ENCODE data around the gene AGPAT1. TPM values are rescaled to one million over a fixed set of nuclear protein-coding genes. Genes with fewer than 3 reads are reported as not detected.

Gene AGPAT1
- total and polyA plus RNA-seq, 2 experiments from 2014 or later = 39.8 to 82.1 TPM

- H3K27me3 Mint-ChIP-seq (ENCODE audit: insufficient read depth, low read depth, poor library complexity) = peaks cover 13% of the 10 kb centered on the region
- no peaks in the 10 kb centered on the region for H3K4me1 ChIP-seq (ENCODE audit: insufficient read depth)
- ATAC-seq = no peak
- DNase-seq (ENCODE audit: low spot score) = no peak
- H3F3A ChIP-seq (replicated peaks; ENCODE audit: low read depth) = no peaks in the 10 kb centered on the region
- H3K79me2 ChIP-seq (replicated peaks; ENCODE audit: insufficient read depth) = no peaks in the 10 kb centered on the region
- H3K4me3 Mint-ChIP-seq = no peak overlapping the region
- H3K4me3 ChIP-seq = no peak overlapping the region
- H3K27ac ChIP-seq (ENCODE audit: low read depth) = no peak overlapping the region
- no peak overlapping the region for H3K4me2 ChIP-seq
- H3K27ac Mint-ChIP-seq = no peak overlapping the region
- H3K27me3 ChIP-seq (ENCODE audit: insufficient read depth) = no peaks in the 10 kb centered on the region
- H3K9me3 Mint-ChIP-seq = no peaks in the 10 kb centered on the region; the same call in 2 of the 3 replicates
- H2AFZ ChIP-seq = no peak overlapping the region
- H3K36me3 Mint-ChIP-seq (ENCODE audit: low read depth) = no peaks in the 10 kb centered on the region
- no peaks in the 10 kb centered on the region for H4K20me1 ChIP-seq (replicated peaks; ENCODE audit: insufficient read depth)
- H3K36me3 ChIP-seq (ENCODE audit: insufficient read depth) = no peaks in the 10 kb centered on the region
- H3K4me1 Mint-ChIP-seq = no peaks in the 10 kb centered on the region
- TF ChIP-seq EZH2 (IDR thresholded peaks at IDR 0.05; ENCODE audit: low read depth, unreplicated experiment) = no peak
- TF ChIP-seq ZNF331 (CRISPR knock-in tag; IDR thresholded peaks at IDR 0.05; ENCODE audit: low read depth) = no peak
- no peak for TF ChIP-seq REST (IDR thresholded peaks at IDR 0.05; ENCODE audit: unreplicated experiment)
- TF ChIP-seq, protein P1, sequence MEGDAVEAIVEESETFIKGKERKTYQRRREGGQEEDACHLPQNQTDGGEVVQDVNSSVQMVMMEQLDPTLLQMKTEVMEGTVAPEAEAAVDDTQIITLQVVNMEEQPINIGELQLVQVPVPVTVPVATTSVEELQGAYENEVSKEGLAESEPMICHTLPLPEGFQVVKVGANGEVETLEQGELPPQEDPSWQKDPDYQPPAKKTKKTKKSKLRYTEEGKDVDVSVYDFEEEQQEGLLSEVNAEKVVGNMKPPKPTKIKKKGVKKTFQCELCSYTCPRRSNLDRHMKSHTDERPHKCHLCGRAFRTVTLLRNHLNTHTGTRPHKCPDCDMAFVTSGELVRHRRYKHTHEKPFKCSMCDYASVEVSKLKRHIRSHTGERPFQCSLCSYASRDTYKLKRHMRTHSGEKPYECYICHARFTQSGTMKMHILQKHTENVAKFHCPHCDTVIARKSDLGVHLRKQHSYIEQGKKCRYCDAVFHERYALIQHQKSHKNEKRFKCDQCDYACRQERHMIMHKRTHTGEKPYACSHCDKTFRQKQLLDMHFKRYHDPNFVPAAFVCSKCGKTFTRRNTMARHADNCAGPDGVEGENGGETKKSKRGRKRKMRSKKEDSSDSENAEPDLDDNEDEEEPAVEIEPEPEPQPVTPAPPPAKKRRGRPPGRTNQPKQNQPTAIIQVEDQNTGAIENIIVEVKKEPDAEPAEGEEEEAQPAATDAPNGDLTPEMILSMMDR (conservative IDR thresholded peaks at IDR 0.05; ENCODE audit: low read depth in 2 of 2) = no peak
- no peak for TF ChIP-seq CREB1 (CRISPR knock-in tag; IDR thresholded peaks at IDR 0.05; ENCODE audit: low read depth)
- no peak for TF ChIP-seq ZNF114 (CRISPR knock-in tag; IDR thresholded peaks at IDR 0.05)
- TF ChIP-seq EZH2phosphoT487 (IDR thresholded peaks at IDR 0.05; ENCODE audit: unreplicated experiment) = no peak
- TF ChIP-seq NANOG (IDR thresholded peaks at IDR 0.05; ENCODE audit: borderline replicate concordance) = no peak
- no peak for TF ChIP-seq JUNB (IDR thresholded peaks at IDR 0.05; ENCODE audit: unreplicated experiment)
- TF ChIP-seq POLR2AphosphoS5 (IDR thresholded peaks at IDR 0.05; ENCODE audit: low read depth) = no peak
- TF ChIP-seq STAT1 (IDR thresholded peaks at IDR 0.05; ENCODE audit: unreplicated experiment) = no peak
- TF ChIP-seq, protein P2, sequence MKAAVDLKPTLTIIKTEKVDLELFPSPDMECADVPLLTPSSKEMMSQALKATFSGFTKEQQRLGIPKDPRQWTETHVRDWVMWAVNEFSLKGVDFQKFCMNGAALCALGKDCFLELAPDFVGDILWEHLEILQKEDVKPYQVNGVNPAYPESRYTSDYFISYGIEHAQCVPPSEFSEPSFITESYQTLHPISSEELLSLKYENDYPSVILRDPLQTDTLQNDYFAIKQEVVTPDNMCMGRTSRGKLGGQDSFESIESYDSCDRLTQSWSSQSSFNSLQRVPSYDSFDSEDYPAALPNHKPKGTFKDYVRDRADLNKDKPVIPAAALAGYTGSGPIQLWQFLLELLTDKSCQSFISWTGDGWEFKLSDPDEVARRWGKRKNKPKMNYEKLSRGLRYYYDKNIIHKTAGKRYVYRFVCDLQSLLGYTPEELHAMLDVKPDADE (IDR thresholded peaks at IDR 0.05) = no peak
- no peak for TF ChIP-seq ZNF462 (CRISPR knock-in tag; IDR thresholded peaks at IDR 0.05)
- H3K9me2 ChIP-seq (ENCODE audit: insufficient read depth) = 0 out of 2 replicates have a peak, but pooled peaks cover 3% of the 10 kb centered on the region
Observed at GRCh38 chr6:32213649-32214048, 37.8 kb upstream of the AGPAT1 start.

All from GM23338 (cell line).